ENCODE measurements around the gene TMOD2.

TMOD2 gene

DNA sequence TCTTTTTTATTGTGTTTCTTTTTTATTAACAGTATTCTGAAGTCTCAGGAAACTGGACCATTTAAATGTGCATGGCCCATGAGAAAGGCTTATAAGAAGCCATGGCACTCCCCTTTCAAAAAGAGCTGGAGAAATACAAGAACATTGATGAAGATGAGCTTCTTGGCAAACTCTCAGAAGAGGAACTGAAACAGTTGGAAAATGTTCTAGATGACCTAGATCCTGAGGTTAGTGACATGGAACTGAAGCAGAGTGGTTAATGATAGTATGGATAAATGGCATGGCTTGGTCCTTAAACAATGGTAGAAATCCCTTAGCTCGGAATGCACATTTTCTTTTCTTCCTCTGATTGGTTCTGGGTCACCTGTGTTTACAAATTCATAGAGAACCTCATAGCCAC is 14.9 kb downstream of the TMOD2 start:
- no peaks in the 10 kb centered on the region for H3K9me3 ChIP-seq (ENCODE audit: control insufficient read depth in 5 of 5, low read length in 5 of 5)
- no peak overlapping the region for H3K9ac ChIP-seq (ENCODE audit: low read length in 5 of 5)
- H3K36me3 ChIP-seq (ENCODE audit: control insufficient read depth in 5 of 5, insufficient read depth in 5 of 5, low read length in 5 of 5), result peaks cover 0 to 23% (median 9%) of the 10 kb centered on the region in 5 donors
- H3K27ac ChIP-seq (ENCODE audit: low read depth, low read length), result no peak overlapping the region
- H3K4me1 ChIP-seq (ENCODE audit: control insufficient read depth in 5 of 5, insufficient read depth in 5 of 5, low read length in 5 of 5), result peaks cover 0 to 9% (median 0%) of the 10 kb centered on the region in 5 donors
- H3K4me3 ChIP-seq (ENCODE audit: low read depth in 1 of 5, low read length in 5 of 5), result no peak overlapping the region
- no peaks in the 10 kb centered on the region for H3K27me3 ChIP-seq (ENCODE audit: control insufficient read depth in 5 of 5, insufficient read depth in 4 of 5, low read length in 5 of 5)

GRCh38 chr15:51768018-51768417 is 16.6 kb downstream of the TMOD2 start:
- H3K4me3 ChIP-seq (ENCODE audit: low read depth in 1 of 5, low read length in 5 of 5), result no peak overlapping the region
- H3K27me3 ChIP-seq (ENCODE audit: control insufficient read depth in 5 of 5, insufficient read depth in 4 of 5, low read length in 5 of 5), result no peaks in the 10 kb centered on the region
- H3K4me1 ChIP-seq (ENCODE audit: control insufficient read depth in 5 of 5, insufficient read depth in 5 of 5, low read length in 5 of 5), result peaks cover 0 to 9% (median 0%) of the 10 kb centered on the region in 5 donors
- H3K9me3 ChIP-seq (ENCODE audit: control insufficient read depth in 5 of 5, low read length in 5 of 5), result no peaks in the 10 kb centered on the region
- H3K27ac ChIP-seq (ENCODE audit: low read depth, low read length), result no peak overlapping the region
- H3K9ac ChIP-seq (ENCODE audit: low read length in 5 of 5), result no peak overlapping the region
- peaks cover 0 to 26% (median 11%) of the 10 kb centered on the region in 5 donors for H3K36me3 ChIP-seq (ENCODE audit: control insufficient read depth in 5 of 5, insufficient read depth in 5 of 5, low read length in 5 of 5)

DNA sequence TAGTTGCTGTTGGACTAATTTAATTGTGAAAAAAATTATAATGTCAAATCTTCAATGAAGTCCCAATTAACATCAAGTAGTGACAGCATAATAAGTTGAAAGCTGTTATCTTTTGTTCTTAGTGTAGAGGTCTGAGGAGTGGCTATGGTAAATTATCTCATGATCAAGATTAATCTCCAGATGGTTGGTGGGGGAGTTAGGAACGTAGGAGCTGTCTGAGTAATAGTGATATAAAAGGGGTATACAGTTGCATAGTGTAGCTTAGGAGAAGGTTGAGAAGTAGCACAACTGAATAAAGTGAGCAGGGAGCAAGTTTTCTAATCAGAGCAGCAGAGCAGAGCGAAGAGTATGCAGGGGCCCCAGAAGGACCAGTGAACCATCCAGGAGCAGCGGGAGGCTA is 19.5 kb downstream of the TMOD2 start:
- H3K9me3 ChIP-seq (ENCODE audit: control insufficient read depth in 5 of 5, low read length in 5 of 5), result no peaks in the 10 kb centered on the region
- H3K4me1 ChIP-seq (ENCODE audit: control insufficient read depth in 5 of 5, insufficient read depth in 5 of 5, low read length in 5 of 5), result peaks cover 0 to 9% (median 0%) of the 10 kb centered on the region in 5 donors
- no peak overlapping the region for H3K4me3 ChIP-seq (ENCODE audit: low read depth in 1 of 5, low read length in 5 of 5)
- no peaks in the 10 kb centered on the region for H3K27me3 ChIP-seq (ENCODE audit: control insufficient read depth in 5 of 5, insufficient read depth in 4 of 5, low read length in 5 of 5)
- H3K9ac ChIP-seq (ENCODE audit: low read length in 5 of 5), result no peak overlapping the region
- H3K27ac ChIP-seq (ENCODE audit: low read depth, low read length), result no peak overlapping the region
- peaks cover 6 to 38% (median 19%) of the 10 kb centered on the region in 5 donors for H3K36me3 ChIP-seq (ENCODE audit: control insufficient read depth in 5 of 5, insufficient read depth in 5 of 5, low read length in 5 of 5)

DNA sequence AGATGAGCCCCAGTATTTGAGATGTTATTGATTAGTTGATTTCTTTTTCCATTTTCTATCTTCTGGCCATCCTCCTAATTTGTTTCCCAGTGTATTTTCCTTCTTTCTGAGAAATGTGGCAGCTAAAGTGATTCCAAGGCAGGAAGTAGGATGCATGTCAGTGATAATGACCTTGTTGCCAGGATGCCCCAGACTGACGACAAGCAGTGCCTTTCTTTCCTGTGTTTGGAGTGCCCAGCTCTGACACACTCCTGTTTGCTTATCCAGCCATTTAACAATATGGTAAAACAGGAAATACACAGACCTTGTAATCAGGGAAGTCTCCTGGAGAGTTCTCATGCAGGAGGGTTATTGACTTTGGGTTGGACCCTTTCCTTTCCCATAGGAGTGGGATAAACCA is 20.4 kb downstream of the TMOD2 start:
- H3K4me1 ChIP-seq (ENCODE audit: control insufficient read depth in 5 of 5, insufficient read depth in 5 of 5, low read length in 5 of 5), result peaks cover 0 to 13% (median 4%) of the 10 kb centered on the region in 5 donors
- H3K9ac ChIP-seq (ENCODE audit: low read length in 5 of 5), result peak overlapping the region in 1 of 5 donors; percentile 5
- no peaks in the 10 kb centered on the region for H3K9me3 ChIP-seq (ENCODE audit: control insufficient read depth in 5 of 5, low read length in 5 of 5)
- no peak overlapping the region for H3K4me3 ChIP-seq (ENCODE audit: low read depth in 1 of 5, low read length in 5 of 5)
- no peak overlapping the region for H3K27ac ChIP-seq (ENCODE audit: low read depth, low read length)
- H3K27me3 ChIP-seq (ENCODE audit: control insufficient read depth in 5 of 5, insufficient read depth in 4 of 5, low read length in 5 of 5), result no peaks in the 10 kb centered on the region
- H3K36me3 ChIP-seq (ENCODE audit: control insufficient read depth in 5 of 5, insufficient read depth in 5 of 5, low read length in 5 of 5), result peaks cover 6 to 38% (median 19%) of the 10 kb centered on the region in 5 donors

- H3K27me3 ChIP-seq (ENCODE audit: control insufficient read depth in 5 of 5, insufficient read depth in 4 of 5, low read length in 5 of 5), result no peaks in the 10 kb centered on the region
- no peak overlapping the region for H3K27ac ChIP-seq (ENCODE audit: low read depth, low read length)
- H3K9me3 ChIP-seq (ENCODE audit: control insufficient read depth in 5 of 5, low read length in 5 of 5), result no peaks in the 10 kb centered on the region
- no peak overlapping the region for H3K9ac ChIP-seq (ENCODE audit: low read length in 5 of 5)
- H3K4me3 ChIP-seq (ENCODE audit: low read depth in 1 of 5, low read length in 5 of 5), result no peak overlapping the region
- peaks cover 0 to 9% (median 4%) of the 10 kb centered on the region in 5 donors for H3K4me1 ChIP-seq (ENCODE audit: control insufficient read depth in 5 of 5, insufficient read depth in 5 of 5, low read length in 5 of 5)
- peaks cover 6 to 31% (median 14%) of the 10 kb centered on the region in 5 donors for H3K36me3 ChIP-seq (ENCODE audit: control insufficient read depth in 5 of 5, insufficient read depth in 5 of 5, low read length in 5 of 5)
These were observed 23.5 kb downstream of the TMOD2 start for GRCh38 chr15:51774916-51775315.

GRCh38 chr15:51775967-51776816 is 24.8 kb downstream of the TMOD2 start:
- Histone ChIP-seq H3K36me3 (ENCODE audit: control insufficient read depth in 5 of 5, insufficient read depth in 5 of 5, low read length in 5 of 5) (peaks cover 9 to 26% (median 11%) of the 10 kb centered on the region in 5 donors), H3K9ac (ENCODE audit: low read length in 5 of 5) (no peak overlapping the region), H3K4me3 (ENCODE audit: low read depth in 1 of 5, low read length in 5 of 5) (no peak overlapping the region), H3K27ac (ENCODE audit: low read depth, low read length) (no peak overlapping the region), H3K4me1 (ENCODE audit: control insufficient read depth in 5 of 5, insufficient read depth in 5 of 5, low read length in 5 of 5) (peaks cover 0 to 9% (median 4%) of the 10 kb centered on the region in 5 donors), H3K27me3 (ENCODE audit: control insufficient read depth in 5 of 5, insufficient read depth in 4 of 5, low read length in 5 of 5) (no peaks in the 10 kb centered on the region), H3K9me3 (ENCODE audit: control insufficient read depth in 5 of 5, low read length in 5 of 5) (no peaks in the 10 kb centered on the region)

DNA sequence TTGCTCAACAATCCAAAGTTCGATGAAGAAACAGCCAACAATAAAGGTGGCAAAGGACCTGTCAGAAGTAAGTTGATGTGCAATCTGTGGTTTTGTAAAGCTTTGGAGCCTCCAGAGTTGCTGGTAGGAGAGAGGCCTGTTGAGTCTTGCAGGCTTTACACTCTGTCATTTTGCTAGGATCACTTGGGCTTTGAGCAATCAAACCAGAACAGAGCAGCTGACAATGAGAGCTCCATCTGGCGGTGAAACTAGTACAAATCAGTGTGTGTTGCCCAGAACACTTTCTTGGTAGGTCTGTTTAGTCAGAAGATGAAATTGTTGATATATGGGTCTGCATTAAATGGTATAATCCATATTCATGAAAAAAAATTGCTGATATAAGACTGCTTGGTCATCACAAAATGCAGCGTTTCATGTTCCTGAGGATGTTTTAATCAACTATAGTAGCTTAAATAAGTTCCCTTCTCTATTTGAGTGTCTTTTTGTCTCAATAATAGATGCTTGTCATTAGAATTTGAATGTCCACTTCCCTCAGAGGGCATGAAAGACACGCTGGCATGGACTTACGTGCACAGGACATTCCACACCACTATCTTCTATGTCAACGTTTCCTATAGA is 25.7 kb downstream of the TMOD2 start:
- no peak overlapping the region for H3K4me3 ChIP-seq (ENCODE audit: low read depth in 1 of 5, low read length in 5 of 5)
- H3K4me1 ChIP-seq (ENCODE audit: control insufficient read depth in 5 of 5, insufficient read depth in 5 of 5, low read length in 5 of 5), result peaks cover 0 to 9% (median 4%) of the 10 kb centered on the region in 5 donors
- no peaks in the 10 kb centered on the region for H3K9me3 ChIP-seq (ENCODE audit: control insufficient read depth in 5 of 5, low read length in 5 of 5)
- no peak overlapping the region for H3K27ac ChIP-seq (ENCODE audit: low read depth, low read length)
- peaks cover 13 to 27% (median 15%) of the 10 kb centered on the region in 5 donors for H3K36me3 ChIP-seq (ENCODE audit: control insufficient read depth in 5 of 5, insufficient read depth in 5 of 5, low read length in 5 of 5)
- no peak overlapping the region for H3K9ac ChIP-seq (ENCODE audit: low read length in 5 of 5)
- H3K27me3 ChIP-seq (ENCODE audit: control insufficient read depth in 5 of 5, insufficient read depth in 4 of 5, low read length in 5 of 5), result no peaks in the 10 kb centered on the region

- H3K4me1 ChIP-seq (ENCODE audit: control insufficient read depth in 5 of 5, insufficient read depth in 5 of 5, low read length in 5 of 5), result peaks cover 0 to 9% (median 4%) of the 10 kb centered on the region in 5 donors
- H3K27me3 ChIP-seq (ENCODE audit: control insufficient read depth in 5 of 5, insufficient read depth in 4 of 5, low read length in 5 of 5), result no peaks in the 10 kb centered on the region
- H3K36me3 ChIP-seq (ENCODE audit: control insufficient read depth in 5 of 5, insufficient read depth in 5 of 5, low read length in 5 of 5), result peaks cover 8 to 21% (median 16%) of the 10 kb centered on the region in 5 donors
- H3K9ac ChIP-seq (ENCODE audit: low read length in 5 of 5), result no peak overlapping the region
- H3K9me3 ChIP-seq (ENCODE audit: control insufficient read depth in 5 of 5, low read length in 5 of 5), result no peaks in the 10 kb centered on the region
- H3K27ac ChIP-seq (ENCODE audit: low read depth, low read length), result no peak overlapping the region
- H3K4me3 ChIP-seq (ENCODE audit: low read depth in 1 of 5, low read length in 5 of 5), result no peak overlapping the region
These were observed 29.2 kb downstream of the TMOD2 start for GRCh38 chr15:51780636-51781035.

- no peak overlapping the region for H3K4me3 ChIP-seq (ENCODE audit: low read depth in 1 of 5, low read length in 5 of 5)
- no peak overlapping the region for H3K9ac ChIP-seq (ENCODE audit: low read length in 5 of 5)
- H3K27me3 ChIP-seq (ENCODE audit: control insufficient read depth in 5 of 5, insufficient read depth in 4 of 5, low read length in 5 of 5), result no peaks in the 10 kb centered on the region
- H3K9me3 ChIP-seq (ENCODE audit: control insufficient read depth in 5 of 5, low read length in 5 of 5), result no peaks in the 10 kb centered on the region
- H3K27ac ChIP-seq (ENCODE audit: low read depth, low read length), result no peak overlapping the region
- H3K4me1 ChIP-seq (ENCODE audit: control insufficient read depth in 5 of 5, insufficient read depth in 5 of 5, low read length in 5 of 5), result peaks cover 0 to 4% (median 0%) of the 10 kb centered on the region in 5 donors
- peaks cover 10 to 24% (median 17%) of the 10 kb centered on the region in 5 donors for H3K36me3 ChIP-seq (ENCODE audit: control insufficient read depth in 5 of 5, insufficient read depth in 5 of 5, low read length in 5 of 5)
These were observed 30.1 kb downstream of the TMOD2 start for GRCh38 chr15:51781506-51781905.

- Histone ChIP-seq H3K9ac (ENCODE audit: low read length in 5 of 5) (no peak overlapping the region), H3K36me3 (ENCODE audit: control insufficient read depth in 5 of 5, insufficient read depth in 5 of 5, low read length in 5 of 5) (peaks cover 10 to 27% (median 19%) of the 10 kb centered on the region in 5 donors), H3K4me1 (ENCODE audit: control insufficient read depth in 5 of 5, insufficient read depth in 5 of 5, low read length in 5 of 5) (no peaks in the 10 kb centered on the region), H3K27me3 (ENCODE audit: control insufficient read depth in 5 of 5, insufficient read depth in 4 of 5, low read length in 5 of 5) (no peaks in the 10 kb centered on the region), H3K27ac (ENCODE audit: low read depth, low read length) (no peak overlapping the region), H3K9me3 (ENCODE audit: control insufficient read depth in 5 of 5, low read length in 5 of 5) (no peaks in the 10 kb centered on the region), H3K4me3 (ENCODE audit: low read depth in 1 of 5, low read length in 5 of 5) (no peak overlapping the region)
These were observed 31.0 kb downstream of the TMOD2 start for GRCh38 chr15:51782357-51782896.
